B cell (primary cell): ENCODE data around the gene FGF11.

ENCODE experiments used
- CTCF ChIP-seq: fragments of 200-600 bp; IDR thresholded peaks from one replicate; pipeline ENCODE4 v1.8.0; 2022; ENCODE audit warnings: antibody characterized with exemption, mild to moderate bottlenecking
- EZH2 ChIP-seq: IDR thresholded peaks from 2 replicates; pipeline ENCODE4 v1.6.1; 2012; ENCODE audit warnings: borderline replicate concordance, low read depth, mild to moderate bottlenecking, moderate library complexity, low read length; ENCODE audit not compliant: insufficient read depth, poor library complexity, severe bottlenecking

GRCh38 chr17:7437950-7438614 is 1.2 kb upstream of the FGF11 start:
- TF ChIP-seq CTCF = no peak
- TF ChIP-seq EZH2 = no peak
